Tibial nerve (tissue), 4 donors: ENCODE data around the gene NAXD.

Source experiments
- CTCF ChIP-seq, 5 experiments: fragments of 200-600 bp in 3 of 5; fragments of 450-650 bp in 2 of 5; sonication (generic) in 3 of 5; IDR thresholded peaks; one replicate each; pipeline ENCODE4 v1.5.1; 2016 to 2019; ENCODE audit warnings: antibody characterized with exemption in 5 of 5, mild to moderate bottlenecking in 3 of 5, moderate library complexity in 2 of 5
- EP300 ChIP-seq, 2 donors: sonication (generic); formaldehyde crosslinking; IDR thresholded peaks; one replicate each; pipeline ENCODE4 v1.6.1; 2017; ENCODE audit warnings: antibody characterized with exemption in 2 of 2, mild to moderate bottlenecking in 1 of 2
- POLR2A ChIP-seq, 2 donors: fragments of 450-650 bp; IDR thresholded peaks; one replicate each; pipeline ENCODE4 v1.6.1; 2017; ENCODE audit warnings: antibody characterized with exemption in 2 of 2, mild to moderate bottlenecking in 2 of 2, moderate library complexity in 2 of 2

GRCh38 chr13:110638814-110639806 is 23.8 kb downstream of the NAXD start:
- no peak for TF ChIP-seq CTCF (IDR thresholded peaks at IDR 0.05)
- TF ChIP-seq EP300 (IDR thresholded peaks at IDR 0.05): no peak
- no peak for TF ChIP-seq POLR2A (IDR thresholded peaks at IDR 0.05)
